HEK293 (cell line): ENCODE data around the gene DIP2A.

Source experiments
- CTCF ChIA-PET: fragments of 350-600 bp; formaldehyde crosslinking; extraction: SDS; loops from one replicate; lab custom pipeline; 2021; ENCODE audit warnings: antibody characterized with exemption; lab: Yijun Ruan, JAX
- POLR2A ChIA-PET: fragments of 300-600 bp; formaldehyde crosslinking; extraction: SDS; loops from one replicate; lab custom pipeline; 2020; ENCODE audit warnings: antibody characterized with exemption, inconsistent platforms; lab: Yijun Ruan, JAX
- H3K27ac ChIP-seq: fragments of 200-500 bp; sonication (Bioruptor generic); 2 replicates; pipeline ENCODE4 v1.5.1; 2014; ENCODE audit warnings: low read depth, low read length, control low read depth, inconsistent platforms; ENCODE audit errors: extremely low read depth
- H3K36me3 ChIP-seq, 2 experiments: fragments of 200-500 bp in 1 of 2; sonication (Bioruptor generic) in 1 of 2; 1 replicate in 1 of 2; 2 replicates in 1 of 2; pipeline ENCODE4 v1.5.1; 2014 to 2017; ENCODE audit warnings: inconsistent platforms in 2 of 2, low read length in 2 of 2; ENCODE audit not compliant: control insufficient read depth in 2 of 2, insufficient read depth in 1 of 2
- H3K4me1 ChIP-seq: fragments of 200-500 bp; sonication (Bioruptor generic); 2 replicates; pipeline ENCODE4 v1.5.1; 2014; ENCODE audit warnings: mild to moderate bottlenecking, low read length, inconsistent platforms; ENCODE audit not compliant: control insufficient read depth, insufficient read depth
- H3K4me3 ChIP-seq: 2 replicates; pipeline ENCODE4 v1.5.1; 2011; ENCODE audit warnings: low read depth, mild to moderate bottlenecking, control low read depth, low read length, moderate library complexity
- H3K9me3 ChIP-seq: fragments of 200-500 bp; sonication (Bioruptor generic); 2 replicates; pipeline ENCODE4 v1.5.1; 2014; ENCODE audit warnings: low read depth, low read length, inconsistent platforms; ENCODE audit not compliant: control insufficient read depth, insufficient read depth
- KLF1 ChIP-seq: fragments of 450-650 bp; formaldehyde crosslinking; IDR thresholded peaks from 2 replicates; pipeline ENCODE4 v1.5.1; 2016; ENCODE audit warnings: missing biosample characterization, missing genetic modification characterization
- KLF8 ChIP-seq: fragments of 450-650 bp; formaldehyde crosslinking; IDR thresholded peaks from 2 replicates; pipeline ENCODE4 v1.5.1; 2016; ENCODE audit warnings: missing biosample characterization, missing genetic modification characterization
- SP3 ChIP-seq: fragments of 450-650 bp; formaldehyde crosslinking; IDR thresholded peaks from 2 replicates; pipeline ENCODE4 v1.5.1; 2016; ENCODE audit warnings: missing biosample characterization, missing genetic modification characterization
- WT1 ChIP-seq: fragments of 450-650 bp; formaldehyde crosslinking; IDR thresholded peaks from 2 replicates; pipeline ENCODE4 v1.5.1; 2016; ENCODE audit warnings: missing biosample characterization, missing genetic modification characterization
- ZBTB7A ChIP-seq: fragments of 450-650 bp; formaldehyde crosslinking; IDR thresholded peaks from 2 replicates; pipeline ENCODE4 v1.5.1; 2016; ENCODE audit warnings: low read depth, missing biosample characterization, missing genetic modification characterization
- ZBTB8A ChIP-seq: fragments of 450-650 bp; formaldehyde crosslinking; IDR thresholded peaks from 2 replicates; pipeline ENCODE4 v1.5.1; 2016; ENCODE audit warnings: missing biosample characterization, missing genetic modification characterization
- ZFP37 ChIP-seq: fragments of 450-650 bp; formaldehyde crosslinking; IDR thresholded peaks from 2 replicates; pipeline ENCODE4 v1.5.1; 2016; ENCODE audit warnings: missing biosample characterization, missing genetic modification characterization
- ZNF132 ChIP-seq: fragments of 450-650 bp; formaldehyde crosslinking; IDR thresholded peaks from 2 replicates; pipeline ENCODE4 v1.5.1; 2017; ENCODE audit warnings: missing biosample characterization, missing genetic modification characterization, borderline replicate concordance
- ZNF214 ChIP-seq: fragments of 450-650 bp; formaldehyde crosslinking; IDR thresholded peaks from 2 replicates; pipeline ENCODE4 v1.5.1; 2017; ENCODE audit warnings: missing biosample characterization, mild to moderate bottlenecking, missing genetic modification characterization, borderline replicate concordance
- ZNF391 ChIP-seq: fragments of 450-650 bp; formaldehyde crosslinking; IDR thresholded peaks from 2 replicates; pipeline ENCODE4 v1.5.1; 2016; ENCODE audit warnings: low read depth, missing biosample characterization, missing genetic modification characterization, borderline replicate concordance
- ZNF404 ChIP-seq: fragments of 450-650 bp; formaldehyde crosslinking; IDR thresholded peaks from 2 replicates; pipeline ENCODE4 v1.5.1; 2017; ENCODE audit warnings: missing biosample characterization, missing genetic modification characterization
- ZNF548 ChIP-seq: fragments of 450-650 bp; formaldehyde crosslinking; IDR thresholded peaks from 2 replicates; pipeline ENCODE4 v1.5.1; 2016; ENCODE audit warnings: missing biosample characterization, missing genetic modification characterization
- ZNF747 ChIP-seq: fragments of 450-650 bp; formaldehyde crosslinking; IDR thresholded peaks from 2 replicates; pipeline ENCODE4 v1.5.1; 2016; ENCODE audit warnings: missing biosample characterization, missing genetic modification characterization
- ZNF776 ChIP-seq: fragments of 450-650 bp; formaldehyde crosslinking; IDR thresholded peaks from 2 replicates; pipeline ENCODE4 v1.5.0; 2017; ENCODE audit warnings: missing biosample characterization, missing genetic modification characterization, borderline replicate concordance
- TF ChIP-seq, protein P1 (sequence below): fragments of 450-650 bp; formaldehyde crosslinking; IDR thresholded peaks from 2 replicates; pipeline ENCODE4 v1.5.1; 2016; ENCODE audit warnings: missing biosample characterization, missing genetic modification characterization, borderline replicate concordance
- TF ChIP-seq, protein P2 (sequence below): fragments of 450-650 bp; formaldehyde crosslinking; IDR thresholded peaks from 2 replicates; pipeline ENCODE4 v1.5.1; 2016; ENCODE audit warnings: missing biosample characterization, missing genetic modification characterization
- TF ChIP-seq, protein P3 (sequence below): fragments of 450-650 bp; formaldehyde crosslinking; IDR thresholded peaks from 2 replicates; pipeline ENCODE4; 2016; ENCODE audit warnings: missing biosample characterization, missing genetic modification characterization
- TF ChIP-seq, protein P4 (sequence below): fragments of 450-650 bp; formaldehyde crosslinking; IDR thresholded peaks from 2 replicates; pipeline ENCODE4 v1.5.1; 2016; ENCODE audit warnings: missing biosample characterization, missing genetic modification characterization, low read depth
- TF ChIP-seq, protein P5 (sequence below): fragments of 450-650 bp; formaldehyde crosslinking; IDR thresholded peaks from 2 replicates; pipeline ENCODE4 v1.5.1; 2017; ENCODE audit warnings: missing biosample characterization, missing genetic modification characterization

The DIP2A gene

DNA sequence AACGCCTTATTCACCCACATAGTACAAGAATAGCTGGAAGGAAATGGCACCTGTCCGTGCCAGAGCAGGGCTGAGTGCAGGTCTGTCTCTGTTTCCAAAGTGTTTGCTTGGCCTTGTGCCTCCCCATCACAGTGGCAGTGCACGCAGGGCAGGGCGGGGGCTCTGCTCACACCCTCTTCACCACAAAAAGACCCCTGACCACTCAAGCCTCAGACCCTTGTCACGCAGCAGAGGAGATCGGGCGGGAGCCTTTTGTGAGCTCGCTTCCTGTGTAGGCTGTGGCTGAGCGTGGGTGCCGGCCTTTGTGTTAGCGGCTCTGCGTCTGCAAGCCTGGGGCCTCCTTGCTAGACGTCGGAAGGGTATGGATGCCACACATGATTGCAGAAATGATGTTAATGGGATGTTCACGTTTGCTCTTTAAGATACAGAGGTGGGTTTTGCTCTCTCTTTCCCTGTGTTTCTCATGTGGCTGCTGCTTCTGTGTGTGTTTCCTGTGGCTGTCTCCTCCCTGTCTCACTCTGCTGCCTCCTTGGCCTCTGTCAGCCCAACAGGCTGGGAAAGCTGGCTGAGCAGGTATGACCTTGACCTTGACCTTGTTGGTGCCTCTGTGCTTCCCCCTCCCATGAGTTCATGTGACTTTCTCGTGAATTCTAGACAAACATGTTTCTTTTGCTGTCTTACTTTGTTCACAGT is 100.7 kb downstream of the DIP2A start:
- CTCF ChIA-PET, result interaction anchor here (0.5 to 0.6 kb wide), 4 partner anchors 8 to 594 kb away, joined by 3 read pairs; no protein-coding TSS in a partner anchor
- H3K4me3 ChIP-seq, result no peak overlapping the region
- H3K36me3 ChIP-seq, result peaks cover 10 to 84% of the 10 kb centered on the region in 2 experiments
- no peaks in the 10 kb centered on the region for H3K4me1 ChIP-seq
- POLR2A ChIA-PET, result interaction anchor here (0.6 kb wide), 1 partner anchor 100 kb away, joined by 4 read pairs; no protein-coding TSS in a partner anchor
- H3K9me3 ChIP-seq, result no peaks in the 10 kb centered on the region
- no peak for TF ChIP-seq ZFP37 (tag by site-specific recombination)
- no peak for TF ChIP-seq ZNF548
- TF ChIP-seq ZNF404 (tag by site-specific recombination), result no peak
- TF ChIP-seq, protein P1, sequence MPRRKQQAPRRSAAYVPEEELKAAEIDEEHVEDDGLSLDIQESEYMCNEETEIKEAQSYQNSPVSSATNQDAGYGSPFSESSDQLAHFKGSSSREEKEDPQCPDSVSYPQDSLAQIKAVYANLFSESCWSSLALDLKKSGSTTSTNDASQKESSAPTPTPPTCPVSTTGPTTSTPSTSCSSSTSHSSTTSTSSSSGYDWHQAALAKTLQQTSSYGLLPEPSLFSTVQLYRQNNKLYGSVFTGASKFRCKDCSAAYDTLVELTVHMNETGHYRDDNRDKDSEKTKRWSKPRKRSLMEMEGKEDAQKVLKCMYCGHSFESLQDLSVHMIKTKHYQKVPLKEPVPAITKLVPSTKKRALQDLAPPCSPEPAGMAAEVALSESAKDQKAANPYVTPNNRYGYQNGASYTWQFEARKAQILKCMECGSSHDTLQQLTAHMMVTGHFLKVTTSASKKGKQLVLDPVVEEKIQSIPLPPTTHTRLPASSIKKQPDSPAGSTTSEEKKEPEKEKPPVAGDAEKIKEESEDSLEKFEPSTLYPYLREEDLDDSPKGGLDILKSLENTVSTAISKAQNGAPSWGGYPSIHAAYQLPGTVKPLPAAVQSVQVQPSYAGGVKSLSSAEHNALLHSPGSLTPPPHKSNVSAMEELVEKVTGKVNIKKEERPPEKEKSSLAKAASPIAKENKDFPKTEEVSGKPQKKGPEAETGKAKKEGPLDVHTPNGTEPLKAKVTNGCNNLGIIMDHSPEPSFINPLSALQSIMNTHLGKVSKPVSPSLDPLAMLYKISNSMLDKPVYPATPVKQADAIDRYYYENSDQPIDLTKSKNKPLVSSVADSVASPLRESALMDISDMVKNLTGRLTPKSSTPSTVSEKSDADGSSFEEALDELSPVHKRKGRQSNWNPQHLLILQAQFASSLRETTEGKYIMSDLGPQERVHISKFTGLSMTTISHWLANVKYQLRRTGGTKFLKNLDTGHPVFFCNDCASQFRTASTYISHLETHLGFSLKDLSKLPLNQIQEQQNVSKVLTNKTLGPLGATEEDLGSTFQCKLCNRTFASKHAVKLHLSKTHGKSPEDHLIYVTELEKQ, result no peak
- TF ChIP-seq, all 188 proteins: peak for 0
- no peak overlapping the region for H3K27ac ChIP-seq

DNA sequence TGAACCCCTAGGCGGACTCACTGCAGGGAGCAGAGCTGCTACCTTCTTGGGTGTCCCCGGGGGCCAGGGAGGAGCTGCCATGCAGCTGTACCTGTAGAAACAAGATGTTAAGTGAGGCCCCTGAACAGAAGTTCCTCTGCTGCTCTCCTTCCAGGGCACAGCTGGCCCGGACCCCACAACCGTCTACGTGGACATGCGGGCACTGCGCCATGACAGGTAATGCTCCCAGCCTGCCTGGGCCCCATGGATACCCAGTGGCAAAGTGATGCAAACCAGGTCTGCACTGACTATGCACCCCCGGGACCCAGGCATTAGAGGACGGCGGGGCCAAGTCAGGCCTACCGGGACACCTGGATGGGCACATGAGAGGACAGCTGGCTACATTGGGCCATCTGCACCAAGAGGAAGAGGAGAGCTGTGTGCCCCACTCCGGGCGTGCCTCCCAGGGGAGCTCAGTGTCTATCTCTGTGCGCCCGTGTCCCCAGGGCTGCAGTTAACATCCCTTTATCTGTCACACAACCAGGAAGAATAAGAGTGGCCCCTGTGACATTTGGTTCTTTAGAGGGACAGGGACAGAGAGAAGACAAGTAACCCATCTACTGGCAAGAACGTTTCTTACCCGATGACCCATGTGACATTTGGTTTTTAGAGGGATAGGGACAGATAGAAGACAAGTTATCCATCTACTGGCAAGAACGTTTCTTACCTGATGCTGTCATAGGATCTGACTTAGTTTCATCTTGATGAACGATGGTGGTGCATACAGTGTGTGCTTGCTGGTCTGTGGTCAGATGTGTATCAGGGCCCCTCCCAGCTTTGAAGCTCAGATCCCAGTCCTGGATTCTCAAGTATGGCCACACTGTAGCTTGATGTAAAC is 102.1 kb downstream of the DIP2A start:
- TF ChIP-seq ZNF776 (no peak), KLF8 (no peak), ZNF747 (tag by site-specific recombination) (no peak), ZNF391 (tag by site-specific recombination) (no peak), ZNF132 (tag by site-specific recombination) (no peak), WT1 (tag by site-specific recombination) (no peak), ZBTB8A (tag by site-specific recombination) (no peak)
- TF ChIP-seq, protein P2, sequence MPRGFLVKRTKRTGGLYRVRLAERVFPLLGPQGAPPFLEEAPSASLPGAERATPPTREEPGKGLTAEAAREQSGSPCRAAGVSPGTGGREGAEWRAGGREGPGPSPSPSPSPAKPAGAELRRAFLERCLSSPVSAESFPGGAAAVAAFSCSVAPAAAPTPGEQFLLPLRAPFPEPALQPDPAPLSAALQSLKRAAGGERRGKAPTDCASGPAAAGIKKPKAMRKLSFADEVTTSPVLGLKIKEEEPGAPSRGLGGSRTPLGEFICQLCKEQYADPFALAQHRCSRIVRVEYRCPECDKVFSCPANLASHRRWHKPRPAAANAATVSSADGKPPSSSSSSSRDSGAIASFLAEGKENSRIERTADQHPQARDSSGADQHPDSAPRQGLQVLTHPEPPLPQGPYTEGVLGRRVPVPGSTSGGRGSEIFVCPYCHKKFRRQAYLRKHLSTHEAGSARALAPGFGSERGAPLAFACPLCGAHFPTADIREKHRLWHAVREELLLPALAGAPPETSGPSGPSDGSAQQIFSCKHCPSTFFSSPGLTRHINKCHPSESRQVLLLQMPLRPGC (tag by site-specific recombination), result no peak
- Histone ChIP-seq H3K4me3 (no peak overlapping the region), H3K27ac (no peak overlapping the region), H3K9me3 (no peaks in the 10 kb centered on the region), H3K4me1 (no peaks in the 10 kb centered on the region), H3K36me3 (peaks cover 10 to 83% of the 10 kb centered on the region in 2 experiments)
- ChIA-PET CTCF (no interaction called here), POLR2A (no interaction called here)

DNA sequence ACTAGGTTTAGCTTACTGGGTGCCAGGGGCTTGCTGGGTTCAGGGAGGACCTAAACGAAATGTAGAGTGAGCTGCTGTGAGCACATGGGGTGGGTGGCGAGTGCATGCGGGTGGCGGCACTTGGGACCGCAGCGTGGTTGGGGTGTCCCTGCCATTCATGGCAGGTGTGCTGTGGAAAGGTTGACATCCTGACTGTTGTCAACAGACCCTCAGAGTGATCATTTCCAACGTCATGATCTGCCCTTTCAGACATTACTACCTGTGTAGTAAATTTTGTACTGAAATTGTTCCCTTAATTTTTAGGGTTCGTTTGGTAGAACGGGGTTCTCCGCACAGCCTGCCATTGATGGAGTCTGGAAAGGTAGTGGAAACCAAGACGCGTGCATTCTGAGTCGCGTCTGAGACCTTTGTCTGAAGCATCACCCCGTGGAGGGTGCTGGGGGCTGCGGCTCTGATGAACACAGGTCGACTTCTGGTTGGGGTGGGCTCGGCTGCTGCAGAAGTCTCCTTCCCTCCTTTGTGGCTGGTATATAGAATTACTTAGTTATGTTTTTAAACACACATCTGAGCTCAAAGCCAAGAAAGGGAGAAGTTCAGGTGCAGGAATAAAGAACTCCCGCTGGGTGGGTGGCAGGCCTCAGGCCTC is 102.9 kb downstream of the DIP2A start:
- CTCF ChIA-PET, result no interaction called here
- TF ChIP-seq, protein P3, sequence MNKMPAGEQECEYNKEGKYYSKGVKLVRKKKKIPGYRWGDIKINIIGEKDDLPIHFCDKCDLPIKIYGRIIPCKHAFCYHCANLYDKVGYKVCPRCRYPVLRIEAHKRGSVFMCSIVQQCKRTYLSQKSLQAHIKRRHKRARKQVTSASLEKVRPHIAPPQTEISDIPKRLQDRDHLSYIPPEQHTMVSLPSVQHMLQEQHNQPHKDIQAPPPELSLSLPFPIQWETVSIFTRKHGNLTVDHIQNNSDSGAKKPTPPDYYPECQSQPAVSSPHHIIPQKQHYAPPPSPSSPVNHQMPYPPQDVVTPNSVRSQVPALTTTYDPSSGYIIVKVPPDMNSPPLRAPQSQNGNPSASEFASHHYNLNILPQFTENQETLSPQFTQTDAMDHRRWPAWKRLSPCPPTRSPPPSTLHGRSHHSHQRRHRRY (tag by site-specific recombination), result no peak
- TF ChIP-seq, protein P4, sequence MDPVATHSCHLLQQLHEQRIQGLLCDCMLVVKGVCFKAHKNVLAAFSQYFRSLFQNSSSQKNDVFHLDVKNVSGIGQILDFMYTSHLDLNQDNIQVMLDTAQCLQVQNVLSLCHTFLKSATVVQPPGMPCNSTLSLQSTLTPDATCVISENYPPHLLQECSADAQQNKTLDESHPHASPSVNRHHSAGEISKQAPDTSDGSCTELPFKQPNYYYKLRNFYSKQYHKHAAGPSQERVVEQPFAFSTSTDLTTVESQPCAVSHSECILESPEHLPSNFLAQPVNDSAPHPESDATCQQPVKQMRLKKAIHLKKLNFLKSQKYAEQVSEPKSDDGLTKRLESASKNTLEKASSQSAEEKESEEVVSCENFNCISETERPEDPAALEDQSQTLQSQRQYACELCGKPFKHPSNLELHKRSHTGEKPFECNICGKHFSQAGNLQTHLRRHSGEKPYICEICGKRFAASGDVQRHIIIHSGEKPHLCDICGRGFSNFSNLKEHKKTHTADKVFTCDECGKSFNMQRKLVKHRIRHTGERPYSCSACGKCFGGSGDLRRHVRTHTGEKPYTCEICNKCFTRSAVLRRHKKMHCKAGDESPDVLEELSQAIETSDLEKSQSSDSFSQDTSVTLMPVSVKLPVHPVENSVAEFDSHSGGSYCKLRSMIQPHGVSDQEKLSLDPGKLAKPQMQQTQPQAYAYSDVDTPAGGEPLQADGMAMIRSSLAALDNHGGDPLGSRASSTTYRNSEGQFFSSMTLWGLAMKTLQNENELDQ (tag by site-specific recombination), result no peak
- TF ChIP-seq ZNF214 (tag by site-specific recombination) (no peak), ZBTB8A (tag by site-specific recombination) (no peak), SP3 (tag by site-specific recombination) (no peak), KLF1 (tag by site-specific recombination) (no peak), ZBTB7A (no peak)
- TF ChIP-seq, protein P5, sequence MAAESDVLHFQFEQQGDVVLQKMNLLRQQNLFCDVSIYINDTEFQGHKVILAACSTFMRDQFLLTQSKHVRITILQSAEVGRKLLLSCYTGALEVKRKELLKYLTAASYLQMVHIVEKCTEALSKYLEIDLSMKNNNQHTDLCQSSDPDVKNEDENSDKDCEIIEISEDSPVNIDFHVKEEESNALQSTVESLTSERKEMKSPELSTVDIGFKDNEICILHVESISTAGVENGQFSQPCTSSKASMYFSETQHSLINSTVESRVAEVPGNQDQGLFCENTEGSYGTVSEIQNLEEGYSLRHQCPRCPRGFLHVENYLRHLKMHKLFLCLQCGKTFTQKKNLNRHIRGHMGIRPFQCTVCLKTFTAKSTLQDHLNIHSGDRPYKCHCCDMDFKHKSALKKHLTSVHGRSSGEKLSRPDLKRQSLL (tag by site-specific recombination), result no peak

More for the DNA sequence above, 102.9 kb downstream of the DIP2A start:
- no peaks in the 10 kb centered on the region for H3K9me3 ChIP-seq
- H3K36me3 ChIP-seq, result peaks cover 10 to 87% of the 10 kb centered on the region in 2 experiments
- H3K4me3 ChIP-seq, result no peak overlapping the region
- H3K4me1 ChIP-seq, result no peaks in the 10 kb centered on the region
- H3K27ac ChIP-seq, result no peak overlapping the region
- POLR2A ChIA-PET, result no interaction called here
